Measurements from ENCODE around the gene MPC2. TPM values are rescaled to one million over a fixed set of nuclear protein-coding genes. Genes with fewer than 3 reads are reported as not detected.

Gene MPC2
- total RNA-seq (10 to 100 TPM; 28.0 to 47.3 (median 29.7) TPM), polyA plus RNA-seq (10 to 100 TPM; 74.2 to 86.9 TPM), total RNA-seq (35.7 reads per million, percentile 64 among the genes with 10 or more reads in this experiment)

DNA sequence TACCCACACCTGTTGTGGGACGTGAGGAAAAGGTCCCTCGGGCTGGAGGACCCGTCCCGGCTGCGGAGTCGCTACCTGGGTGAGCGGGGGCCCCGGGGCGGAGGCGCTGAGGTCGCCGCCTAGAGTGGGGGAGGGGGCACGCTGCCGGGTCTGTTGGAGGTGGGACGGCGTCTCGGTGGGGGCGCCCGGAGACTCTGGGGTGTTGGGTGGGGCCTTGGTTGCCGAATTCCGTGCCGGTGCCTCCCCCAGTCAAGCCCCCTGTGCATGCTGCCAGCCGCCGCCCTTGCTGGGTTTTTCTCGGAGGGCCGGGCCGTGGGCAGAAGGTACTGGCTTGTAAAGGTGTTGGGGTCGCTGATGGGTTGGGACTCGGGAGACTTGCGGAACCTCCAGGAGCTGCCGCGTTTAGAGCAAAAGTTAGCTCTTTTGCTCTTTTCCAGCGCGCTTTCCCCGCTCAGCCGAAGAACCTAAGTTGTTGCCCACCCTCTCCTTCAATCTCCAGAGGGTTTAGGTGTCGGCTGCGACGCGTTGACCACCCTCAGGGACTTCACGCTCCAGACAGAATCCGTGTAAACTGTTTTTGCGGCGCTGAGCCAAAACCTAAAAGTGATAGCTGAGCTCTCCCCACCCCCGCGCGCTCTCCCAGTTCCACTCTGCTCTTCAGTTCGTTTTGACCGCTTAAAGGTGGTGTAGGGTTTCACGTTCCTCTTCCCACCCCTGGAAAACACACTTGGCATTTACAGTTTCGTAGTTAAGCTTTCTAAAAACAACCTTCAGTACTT is at the start of gene MPC2:
Gene MPC2, minus strand, starts transcription at position 143 of the 779 bp plus-strand sequence. CDS start 1,231 bp downstream, outside the sequence.
- CTCF ChIA-PET: no interaction called here

DNA sequence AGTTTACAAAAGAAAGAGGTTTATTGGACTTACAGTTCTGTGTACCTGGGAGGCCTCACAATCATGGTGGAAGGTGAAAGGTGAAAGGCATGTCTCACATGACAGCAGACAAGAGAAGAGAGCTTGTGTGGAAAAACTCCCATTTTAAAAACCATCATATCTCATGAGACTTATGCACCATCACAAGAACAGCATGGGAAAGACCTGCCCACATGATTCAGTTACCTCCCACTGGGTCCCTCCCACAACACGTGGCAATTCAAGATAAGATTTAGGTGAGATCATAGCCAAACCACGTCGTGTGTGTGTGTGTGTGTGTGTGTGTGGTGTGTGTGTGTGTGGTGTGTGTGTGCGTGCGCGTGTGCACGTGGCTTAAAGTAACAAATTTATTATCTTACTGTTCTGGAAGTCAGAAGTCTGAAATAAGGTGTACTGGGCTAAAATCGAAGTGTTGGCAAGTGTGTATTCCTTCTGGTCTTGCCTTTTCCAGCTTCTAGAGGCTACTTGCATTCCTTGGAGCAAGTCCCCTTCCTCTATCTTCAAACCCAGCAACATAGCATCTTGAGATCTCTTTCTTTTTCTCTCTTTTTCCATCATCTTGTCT is 48.1 kb upstream of the MPC2 start:
- Mint-ChIP-seq H3K27me3 (no peaks in the 10 kb centered on the region), H3K4me1 (peaks cover 8 to 20% (median 12%) of the 10 kb centered on the region in 7 donors), H3K4me3 (no peak overlapping the region), H3K27ac (peak overlapping the region in 2 of 9 donors; percentile 21 to 41), H3K9me3 (no peaks in the 10 kb centered on the region), H3K36me3 (peaks cover 7 to 45% (median 25%) of the 10 kb centered on the region in 5 donors)
- Histone ChIP-seq H3K4me3 (ENCODE audit: low read length) (no peak overlapping the region), H3K27ac (ENCODE audit: low read depth, low read length) (no peak overlapping the region), H3K36me3 (ENCODE audit: control insufficient read depth in 2 of 3, insufficient read depth in 3 of 3, low read length in 3 of 3) (no peaks in the 10 kb centered on the region), H3K9me3 (ENCODE audit: control insufficient read depth in 2 of 3, low read length in 3 of 3) (no peaks in the 10 kb centered on the region), H3K4me1 (ENCODE audit: control insufficient read depth in 2 of 2, insufficient read depth in 2 of 2, low read length in 2 of 2) (no peaks in the 10 kb centered on the region), H3K27me3 (ENCODE audit: control insufficient read depth in 2 of 2, insufficient read depth in 2 of 2, low read length in 2 of 2) (no peaks in the 10 kb centered on the region)
- intact Hi-C loops (cut with micrococcal nuclease): no loop called here
- POLR2A ChIA-PET: no interaction called here
- ATAC-seq: no peak
- no peak for DNase-seq
- CTCF ChIA-PET: no interaction called here

More for the DNA sequence above, at the start of gene MPC2:
- H3K4me1 Mint-ChIP-seq: peaks cover 32 to 62% (median 46%) of the 10 kb centered on the region in 7 donors
- Histone ChIP-seq H3K4me3 (ENCODE audit: low read length) (peak within 1 kb of the TSS; percentile 89), H3K27ac (ENCODE audit: low read depth, low read length) (peak within 1 kb of the TSS; percentile 89), H3K27me3 (ENCODE audit: control insufficient read depth in 2 of 2, insufficient read depth in 2 of 2, low read length in 2 of 2) (no peaks in the 10 kb centered on the region), H3K4me1 (ENCODE audit: control insufficient read depth in 2 of 2, insufficient read depth in 2 of 2, low read length in 2 of 2) (peaks cover 18 to 31% of the 10 kb centered on the region in 2 donors), H3K36me3 (ENCODE audit: control insufficient read depth in 2 of 3, insufficient read depth in 3 of 3, low read length in 3 of 3) (peaks cover 0 to 12% (median 0%) of the 10 kb centered on the region in 3 experiments), H3K9me3 (ENCODE audit: control insufficient read depth in 2 of 3, low read length in 3 of 3) (no peaks in the 10 kb centered on the region)
- peak within 1 kb of the TSS; percentile 90 to 100 (median 99) for H3K27ac Mint-ChIP-seq
- intact Hi-C loops (cut with micrococcal nuclease): loop anchor here (1.0 to 10.0 kb wide), 22 partner anchors 35 to 1858 kb away; partner anchors contain the start of genes SFT2D2 (in 2 of the 2), TADA1 (in 2 of the 2), TIPRL (in 2 of the 2) and ATP1B1 (in 1 of the 2)
- peaks cover 0 to 9% (median 7%) of the 10 kb centered on the region in 5 donors for H3K36me3 Mint-ChIP-seq
- ATAC-seq: peak; percentile 6
- peak; percentile 17 to 70 (median 47) for DNase-seq
- POLR2A ChIA-PET: interaction anchor here (0.6 to 3.0 kb wide), 12 partner anchors 8 to 1858 kb away, joined by 3 to 10 read pairs (median 4); partner anchors contain the start of genes METTL18 and TADA1
- no peaks in the 10 kb centered on the region for H3K27me3 Mint-ChIP-seq
- H3K4me3 Mint-ChIP-seq: peak within 1 kb of the TSS; percentile 90 to 99 (median 96)
- peaks cover 0 to 5% (median 0%) of the 10 kb centered on the region in 11 donors for H3K9me3 Mint-ChIP-seq

DNA sequence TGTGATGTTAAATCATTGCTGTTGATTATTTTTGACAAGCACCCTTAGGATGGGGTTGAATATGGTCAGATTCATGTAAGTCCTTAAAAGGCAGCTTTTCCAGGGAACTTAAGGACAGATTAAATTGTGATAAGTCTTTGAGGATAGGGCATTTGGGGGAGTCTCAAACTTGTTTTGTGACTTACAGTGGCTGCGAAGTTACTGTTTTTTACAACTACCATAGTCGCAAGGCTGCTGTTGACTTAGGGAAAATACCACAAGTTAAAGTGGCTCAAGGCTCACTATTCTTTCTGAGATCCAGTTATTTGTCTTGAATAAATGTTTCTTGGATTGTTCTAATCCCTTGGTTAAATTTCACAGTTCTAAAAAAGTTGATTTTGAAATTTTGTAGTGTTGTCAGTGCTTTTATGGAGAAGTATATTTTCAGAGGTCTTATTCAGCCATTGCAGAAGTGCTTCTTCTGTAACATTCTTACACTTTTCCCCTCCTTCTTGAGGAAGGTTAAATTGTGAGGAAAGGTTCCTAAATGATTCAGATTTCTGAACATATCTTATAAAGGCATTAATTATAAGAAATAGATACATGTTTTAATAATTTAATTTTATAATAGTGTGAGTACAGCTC is 47.0 kb upstream of the MPC2 start:
- ATAC-seq (no peak), DNase-seq (no peak)
- Mint-ChIP-seq H3K27me3 (no peaks in the 10 kb centered on the region), H3K4me1 (peaks cover 8 to 24% (median 16%) of the 10 kb centered on the region in 7 donors), H3K4me3 (no peak overlapping the region), H3K9me3 (no peaks in the 10 kb centered on the region), H3K27ac (no peak overlapping the region), H3K36me3 (peaks cover 7 to 52% (median 31%) of the 10 kb centered on the region in 5 donors)
- POLR2A ChIA-PET: interaction anchor here (0.6 kb wide), 1 partner anchor 71 kb away, joined by 3 read pairs; no protein-coding TSS in a partner anchor
- Histone ChIP-seq H3K27me3 (ENCODE audit: control insufficient read depth in 2 of 2, insufficient read depth in 2 of 2, low read length in 2 of 2) (no peaks in the 10 kb centered on the region), H3K4me3 (ENCODE audit: low read length) (no peak overlapping the region), H3K9me3 (ENCODE audit: control insufficient read depth in 2 of 3, low read length in 3 of 3) (no peaks in the 10 kb centered on the region), H3K27ac (ENCODE audit: low read depth, low read length) (no peak overlapping the region), H3K4me1 (ENCODE audit: control insufficient read depth in 2 of 2, insufficient read depth in 2 of 2, low read length in 2 of 2) (no peaks in the 10 kb centered on the region), H3K36me3 (ENCODE audit: control insufficient read depth in 2 of 3, insufficient read depth in 3 of 3, low read length in 3 of 3) (no peaks in the 10 kb centered on the region)
- intact Hi-C loops (cut with micrococcal nuclease): no loop called here
- CTCF ChIA-PET: no interaction called here

DNA sequence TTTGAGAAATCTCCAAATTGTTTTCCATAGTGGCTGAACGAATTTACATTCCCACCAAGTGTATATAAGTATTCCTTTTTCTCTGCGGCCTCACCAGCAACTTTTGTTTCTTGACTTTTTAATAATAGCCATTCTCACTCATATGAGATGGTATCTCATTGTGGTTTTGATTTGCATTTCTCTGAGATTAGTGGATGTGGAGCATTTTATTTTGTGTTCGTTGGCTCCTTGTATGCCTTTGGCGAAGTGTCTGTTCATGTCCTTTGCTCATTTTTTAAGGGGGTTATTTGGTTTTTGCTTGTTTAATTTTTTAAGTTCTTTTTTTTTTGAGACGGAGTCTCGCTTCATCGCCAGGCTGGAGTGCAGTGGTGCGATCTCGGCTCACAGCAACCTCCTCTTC is 45.1 kb upstream of the MPC2 start:
- H3K4me1 ChIP-seq (ENCODE audit: control insufficient read depth in 2 of 2, insufficient read depth in 2 of 2, low read length in 2 of 2): no peaks in the 10 kb centered on the region
- no peak overlapping the region for H3K4me3 ChIP-seq (ENCODE audit: low read length)
- Mint-ChIP-seq H3K9me3 (peaks cover 0 to 5% (median 0%) of the 10 kb centered on the region in 11 donors), H3K36me3 (peaks cover 10 to 66% (median 46%) of the 10 kb centered on the region in 5 donors), H3K4me3 (no peak overlapping the region), H3K27ac (no peak overlapping the region), H3K4me1 (peaks cover 8 to 24% (median 19%) of the 10 kb centered on the region in 7 donors), H3K27me3 (no peaks in the 10 kb centered on the region)
- no peak overlapping the region for H3K27ac ChIP-seq (ENCODE audit: low read depth, low read length)
- ATAC-seq (no peak), DNase-seq (no peak)
- POLR2A ChIA-PET: no interaction called here
- H3K9me3 ChIP-seq (ENCODE audit: control insufficient read depth in 2 of 3, low read length in 3 of 3): no peaks in the 10 kb centered on the region
- CTCF ChIA-PET: no interaction called here
- H3K27me3 ChIP-seq (ENCODE audit: control insufficient read depth in 2 of 2, insufficient read depth in 2 of 2, low read length in 2 of 2): no peaks in the 10 kb centered on the region
- intact Hi-C loops (cut with micrococcal nuclease): no loop called here
- H3K36me3 ChIP-seq (ENCODE audit: control insufficient read depth in 2 of 3, insufficient read depth in 3 of 3, low read length in 3 of 3): no peaks in the 10 kb centered on the region

DNA sequence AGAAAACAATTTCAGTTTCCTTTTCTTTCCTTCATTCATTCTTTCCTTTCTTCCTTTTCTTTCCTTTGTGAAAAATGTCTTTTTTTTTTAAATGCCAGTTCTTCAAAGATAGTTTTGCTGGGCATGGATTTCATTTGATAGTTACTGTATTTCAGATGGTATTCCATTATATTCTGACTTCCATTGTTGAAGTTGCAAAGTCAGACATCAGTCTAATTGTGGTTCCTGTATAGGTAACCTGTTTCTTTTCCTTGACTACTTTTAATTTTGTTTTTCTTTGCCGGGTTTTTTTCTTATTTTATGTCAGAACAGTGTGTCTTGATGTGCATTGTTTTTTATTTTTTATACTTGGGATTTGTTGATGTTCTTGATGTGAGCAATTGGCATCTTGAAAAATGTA is 40.4 kb upstream of the MPC2 start:
- no peak for DNase-seq
- peaks cover 3 to 24% (median 11%) of the 10 kb centered on the region in 7 donors for H3K4me1 Mint-ChIP-seq

DNA sequence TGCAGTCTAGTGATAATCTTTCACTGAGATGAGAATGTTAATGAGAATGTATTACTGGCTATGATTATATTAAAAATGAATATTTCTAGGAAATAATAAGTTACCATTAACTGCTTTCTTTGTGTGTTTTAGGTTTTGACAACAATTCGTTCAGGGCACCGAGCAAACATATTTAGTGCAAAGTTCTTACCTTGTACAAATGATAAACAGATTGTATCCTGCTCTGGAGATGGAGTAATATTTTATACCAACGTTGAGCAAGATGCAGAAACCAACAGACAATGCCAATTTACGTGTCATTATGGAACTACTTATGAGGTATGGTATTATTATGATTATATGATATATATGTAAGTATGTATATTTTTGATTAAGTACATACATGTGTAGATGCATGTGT is 37.8 kb upstream of the MPC2 start:
- no peak for ATAC-seq
- H3K27me3 Mint-ChIP-seq: no peaks in the 10 kb centered on the region
- ChIA-PET POLR2A (no interaction called here), CTCF (no interaction called here)
- Histone ChIP-seq H3K4me3 (ENCODE audit: low read length) (no peak overlapping the region), H3K36me3 (ENCODE audit: control insufficient read depth in 2 of 3, insufficient read depth in 3 of 3, low read length in 3 of 3) (peaks cover 0 to 9% (median 0%) of the 10 kb centered on the region in 3 experiments), H3K27ac (ENCODE audit: low read depth, low read length) (no peak overlapping the region), H3K4me1 (ENCODE audit: control insufficient read depth in 2 of 2, insufficient read depth in 2 of 2, low read length in 2 of 2) (no peaks in the 10 kb centered on the region), H3K27me3 (ENCODE audit: control insufficient read depth in 2 of 2, insufficient read depth in 2 of 2, low read length in 2 of 2) (no peaks in the 10 kb centered on the region), H3K9me3 (ENCODE audit: control insufficient read depth in 2 of 3, low read length in 3 of 3) (no peaks in the 10 kb centered on the region)
- peaks cover 0 to 5% (median 0%) of the 10 kb centered on the region in 11 donors for H3K9me3 Mint-ChIP-seq
- intact Hi-C loops (cut with micrococcal nuclease): loop anchor here in 1 of 2 donors (5.0 kb wide), 1 partner anchor 37 kb away; the partner anchor contains the start of genes DCAF6 and MPC2
- peaks cover 9 to 50% (median 43%) of the 10 kb centered on the region in 5 donors for H3K36me3 Mint-ChIP-seq
- H3K27ac Mint-ChIP-seq: no peak overlapping the region
- peaks cover 0 to 14% (median 4%) of the 10 kb centered on the region in 7 donors for H3K4me1 Mint-ChIP-seq
- DNase-seq: no peak
- H3K4me3 Mint-ChIP-seq: no peak overlapping the region

More for the DNA sequence above, 40.4 kb upstream of the MPC2 start:
- intact Hi-C loops (cut with micrococcal nuclease): no loop called here
- POLR2A ChIA-PET: no interaction called here
- no peaks in the 10 kb centered on the region for H3K4me1 ChIP-seq (ENCODE audit: control insufficient read depth in 2 of 2, insufficient read depth in 2 of 2, low read length in 2 of 2)
- H3K36me3 ChIP-seq (ENCODE audit: control insufficient read depth in 2 of 3, insufficient read depth in 3 of 3, low read length in 3 of 3): peaks cover 0 to 9% (median 0%) of the 10 kb centered on the region in 3 experiments
- no peaks in the 10 kb centered on the region for H3K9me3 ChIP-seq (ENCODE audit: control insufficient read depth in 2 of 3, low read length in 3 of 3)
- H3K4me3 ChIP-seq (ENCODE audit: low read length): no peak overlapping the region
- Mint-ChIP-seq H3K36me3 (peaks cover 9 to 64% (median 60%) of the 10 kb centered on the region in 5 donors), H3K27me3 (no peaks in the 10 kb centered on the region), H3K27ac (peak overlapping the region in 1 of 9 donors; percentile 64), H3K9me3 (peaks cover 0 to 5% (median 0%) of the 10 kb centered on the region in 11 donors), H3K4me3 (no peak overlapping the region)
- no peaks in the 10 kb centered on the region for H3K27me3 ChIP-seq (ENCODE audit: control insufficient read depth in 2 of 2, insufficient read depth in 2 of 2, low read length in 2 of 2)
- CTCF ChIA-PET: no interaction called here
- no peak for ATAC-seq
- no peak overlapping the region for H3K27ac ChIP-seq (ENCODE audit: low read depth, low read length)
